Fibroblast of mammary gland (primary cell): Measurements from ENCODE around the gene LAMC3.
A peak's percentile ranks its signal among the peaks of the same experiment; 100 is the strongest.

Source experiments
- DNase-seq: peaks from one replicate; pipeline ENCODE4 v3.0.0-alpha.2; 2010; ENCODE audit warnings: low read depth
- H3K4me3 ChIP-seq: 2 replicates; pipeline ENCODE4 v1.5.1; 2011; ENCODE audit warnings: low read depth, mild to moderate bottlenecking, low read length, moderate library complexity; ENCODE audit not compliant: control insufficient read depth
- CTCF ChIP-seq: conservative IDR thresholded peaks from 2 replicates; pipeline ENCODE4 v1.5.1; 2011; ENCODE audit warnings: low read depth, low read length, inconsistent platforms; ENCODE audit not compliant: control insufficient read depth, insufficient read depth

The LAMC3 gene

GRCh38 chr9:131015112-131015511 is 6.1 kb downstream of the LAMC3 start:
- no peak for TF ChIP-seq CTCF
- H3K4me3 ChIP-seq, result no peak overlapping the region

GRCh38 chr9:131015876-131016397 is 7.0 kb downstream of the LAMC3 start:
- no peak for DNase-seq
- TF ChIP-seq CTCF, result no peak
- H3K4me3 ChIP-seq, result no peak overlapping the region

More at GRCh38 chr9:131015112-131015511, 6.1 kb downstream of the LAMC3 start:
- no peak for DNase-seq

- no peak overlapping the region for H3K4me3 ChIP-seq
- no peak for DNase-seq
Observed at GRCh38 chr9:131017067-131017466, 8.1 kb downstream of the LAMC3 start.

GRCh38 chr9:131018621-131019020 is 9.6 kb downstream of the LAMC3 start:
- no peak overlapping the region for H3K4me3 ChIP-seq
- DNase-seq, result no peak
- TF ChIP-seq CTCF, result peak; percentile 3

More at GRCh38 chr9:131017067-131017466, 8.1 kb downstream of the LAMC3 start:
- no peak for TF ChIP-seq CTCF

- peak; percentile 72 for DNase-seq
- no peak for TF ChIP-seq CTCF
- H3K4me3 ChIP-seq, result no peak overlapping the region
Observed at GRCh38 chr9:131019388-131020239, 10.6 kb downstream of the LAMC3 start.

DNA sequence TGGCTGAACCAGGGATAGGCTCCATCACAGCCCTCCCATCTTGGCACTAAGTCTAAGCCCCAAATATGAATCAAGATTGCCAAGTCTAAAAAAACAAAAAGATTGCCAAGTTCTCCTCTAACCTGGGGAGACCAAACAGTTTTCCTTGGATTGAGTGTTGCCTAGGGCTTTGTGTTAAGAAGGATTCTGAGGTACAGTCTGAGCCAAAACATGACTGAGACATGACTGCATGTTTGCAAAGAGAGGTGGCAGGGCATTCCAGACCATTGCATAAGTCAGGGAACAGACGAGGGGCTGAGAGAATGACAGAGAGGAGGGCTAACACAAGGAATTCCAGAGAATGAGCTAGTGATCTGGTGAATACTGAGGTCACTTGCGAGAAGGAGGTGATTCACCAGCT is 11.4 kb downstream of the LAMC3 start:
- no peak overlapping the region for H3K4me3 ChIP-seq
- no peak for TF ChIP-seq CTCF
- peak; percentile 91 for DNase-seq
